Amniotic epithelial cell (primary cell): ENCODE results near the gene JUND.

Source experiments
- DNase-seq: peaks from one replicate; pipeline ENCODE4 v3.0.0-alpha.2; 2010; ENCODE audit warnings: low read depth

Gene JUND

GRCh38 chr19:18308051-18308947, 26.9 kb upstream of the JUND start:
- no peak for DNase-seq

GRCh38 chr19:18307271-18307681, 25.9 kb upstream of the JUND start:
- no peak for DNase-seq

GRCh38 chr19:18306888-18307260, 25.5 kb upstream of the JUND start:
- DNase-seq, result no peak

- DNase-seq, result no peak
These were observed 24.9 kb upstream of the JUND start for GRCh38 chr19:18306209-18306887.

- DNase-seq, result peak; percentile 72
These were observed 23.3 kb upstream of the JUND start for GRCh38 chr19:18304458-18305310.

GRCh38 chr19:18304208-18304457, 22.7 kb upstream of the JUND start:
- no peak for DNase-seq

GRCh38 chr19:18301718-18302111, 20.3 kb upstream of the JUND start:
- DNase-seq, result no peak

- peak; percentile 76 for DNase-seq
These were observed 19.7 kb upstream of the JUND start for GRCh38 chr19:18300930-18301717.

- no peak for DNase-seq
These were observed 18.2 kb upstream of the JUND start for GRCh38 chr19:18299654-18300053.

- DNase-seq, result peak; percentile 46
These were observed 17.2 kb upstream of the JUND start for GRCh38 chr19:18298601-18299000.

- DNase-seq, result peak; percentile 74
These were observed 15.9 kb upstream of the JUND start for GRCh38 chr19:18297308-18297707.

GRCh38 chr19:18295034-18295451, 13.6 kb upstream of the JUND start:
- no peak for DNase-seq

GRCh38 chr19:18294467-18294864, 13.0 kb upstream of the JUND start:
- no peak for DNase-seq

GRCh38 chr19:18293642-18294466, 12.4 kb upstream of the JUND start:
- no peak for DNase-seq

- DNase-seq, result peak; percentile 89
These were observed 11.6 kb upstream of the JUND start for GRCh38 chr19:18292810-18293641.

GRCh38 chr19:18292462-18292809, 11.0 kb upstream of the JUND start:
- DNase-seq, result no peak

GRCh38 chr19:18291590-18292461, 10.4 kb upstream of the JUND start:
- DNase-seq, result peak; percentile 91

GRCh38 chr19:18291019-18291524, 9.7 kb upstream of the JUND start:
- DNase-seq, result no peak
